Cardiac muscle cell (in vitro differentiated cells and primary cell): ENCODE results near the gene ABCA3. TPM values are rescaled to one million over a fixed set of nuclear protein-coding genes. Genes with fewer than 3 reads are reported as not detected.

Experiments
- DNase-seq, 2 donors: peaks; one replicate each; pipeline versions ENCODE4 v3.0.0 to v3.0.0-alpha.2; 2010 to 2017; ENCODE audit warnings: low read depth in 1 of 2, low spot score in 1 of 2
- H3K27ac ChIP-seq: fragments of 200-600 bp; sonication (generic); 2 replicates; pipeline ENCODE4 v1.5.1; 2016
- H3K27me3 ChIP-seq: fragments of 200-600 bp; sonication (generic); 2 replicates; pipeline ENCODE4 v1.6.0; 2016; ENCODE audit warnings: control low read depth
- H3K36me3 ChIP-seq: fragments of 200-600 bp; sonication (generic); 2 replicates; pipeline ENCODE4 v1.5.1; 2016; ENCODE audit warnings: control low read depth
- H3K4me1 ChIP-seq: fragments of 200-600 bp; sonication (generic); 2 replicates; pipeline ENCODE4 v1.8.1; 2017; ENCODE audit warnings: low read depth, mild to moderate bottlenecking, mixed run types
- H3K4me3 ChIP-seq: fragments of 200-600 bp; sonication (generic); 2 replicates; pipeline ENCODE4 v1.5.1; 2016; ENCODE audit warnings: mild to moderate bottlenecking
- H3K9me3 ChIP-seq: fragments of 200-600 bp; sonication (generic); 2 replicates; pipeline ENCODE4 v1.5.1; 2017; ENCODE audit warnings: low read depth, mild to moderate bottlenecking, control low read depth
- polyA plus RNA-seq: library from polyadenylated mRNA; unstranded; fragments of >200 nt; fragmentation: Nextera tagmentation; extraction: Ambion mirVana; gene quantifications from 2 replicates; pipeline ENCODE4 v1.2.1, GENCODE V29; 2016
- total RNA-seq: library from RNA; depleted of rRNA; stranded (reverse); fragments of >200 nt; gene quantifications from 2 replicates; pipeline ENCODE4 v1.2.3, GENCODE V29; 2016
- TF ChIP-seq, protein P1 (sequence below): IDR thresholded peaks from 2 replicates; pipeline ENCODE4 v1.5.1; 2012; ENCODE audit warnings: low read depth, mild to moderate bottlenecking, low read length

Gene ABCA3
- total and polyA plus RNA-seq, 2 experiments from 2014 or later, result 11.1 to 14.5 TPM

GRCh38 chr16:2372684-2373083, 32.2 kb upstream of the ABCA3 start:
- Histone ChIP-seq H3K27ac (no peak overlapping the region), H3K36me3 (no peaks in the 10 kb centered on the region), H3K27me3 (peaks cover 25% of the 10 kb centered on the region), H3K4me3 (no peak overlapping the region), H3K9me3 (no peaks in the 10 kb centered on the region), H3K4me1 (no peaks in the 10 kb centered on the region)
- peak in 1 of 2 donors; percentile 11 for DNase-seq
- TF ChIP-seq, protein P1, sequence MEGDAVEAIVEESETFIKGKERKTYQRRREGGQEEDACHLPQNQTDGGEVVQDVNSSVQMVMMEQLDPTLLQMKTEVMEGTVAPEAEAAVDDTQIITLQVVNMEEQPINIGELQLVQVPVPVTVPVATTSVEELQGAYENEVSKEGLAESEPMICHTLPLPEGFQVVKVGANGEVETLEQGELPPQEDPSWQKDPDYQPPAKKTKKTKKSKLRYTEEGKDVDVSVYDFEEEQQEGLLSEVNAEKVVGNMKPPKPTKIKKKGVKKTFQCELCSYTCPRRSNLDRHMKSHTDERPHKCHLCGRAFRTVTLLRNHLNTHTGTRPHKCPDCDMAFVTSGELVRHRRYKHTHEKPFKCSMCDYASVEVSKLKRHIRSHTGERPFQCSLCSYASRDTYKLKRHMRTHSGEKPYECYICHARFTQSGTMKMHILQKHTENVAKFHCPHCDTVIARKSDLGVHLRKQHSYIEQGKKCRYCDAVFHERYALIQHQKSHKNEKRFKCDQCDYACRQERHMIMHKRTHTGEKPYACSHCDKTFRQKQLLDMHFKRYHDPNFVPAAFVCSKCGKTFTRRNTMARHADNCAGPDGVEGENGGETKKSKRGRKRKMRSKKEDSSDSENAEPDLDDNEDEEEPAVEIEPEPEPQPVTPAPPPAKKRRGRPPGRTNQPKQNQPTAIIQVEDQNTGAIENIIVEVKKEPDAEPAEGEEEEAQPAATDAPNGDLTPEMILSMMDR, result no peak

- H3K9me3 ChIP-seq, result no peaks in the 10 kb centered on the region
Observed at GRCh38 chr16:2371421-2371820, 30.9 kb upstream of the ABCA3 start.

DNA sequence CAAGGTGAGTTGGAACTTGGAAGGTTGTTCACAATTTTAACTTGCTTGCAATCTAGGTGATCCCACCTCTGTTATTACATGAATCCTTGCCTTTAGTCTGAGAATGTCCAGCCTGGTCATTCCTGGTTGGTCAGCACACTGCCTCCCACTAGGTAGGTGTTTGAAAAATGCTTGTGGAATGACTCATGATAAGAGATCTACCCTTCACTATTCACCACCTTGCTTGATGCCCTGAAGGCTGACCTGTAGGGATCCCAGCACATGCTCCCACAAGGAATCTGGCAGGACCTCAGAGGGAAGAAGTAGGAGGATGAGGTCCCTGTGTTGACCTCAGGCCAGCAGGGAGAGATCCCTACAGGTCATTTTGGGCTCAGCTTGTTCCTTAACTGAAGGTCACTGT, 30.2 kb upstream of the ABCA3 start:
- H3K27me3 ChIP-seq, result peaks cover 25% of the 10 kb centered on the region
- no peaks in the 10 kb centered on the region for H3K9me3 ChIP-seq
- H3K4me1 ChIP-seq, result no peaks in the 10 kb centered on the region
- H3K4me3 ChIP-seq, result no peak overlapping the region
- TF ChIP-seq, protein P1, result no peak
- H3K36me3 ChIP-seq, result no peaks in the 10 kb centered on the region
- DNase-seq, result no peak
- H3K27ac ChIP-seq, result no peak overlapping the region

More at GRCh38 chr16:2371421-2371820, 30.9 kb upstream of the ABCA3 start:
- no peak overlapping the region for H3K4me3 ChIP-seq
- H3K36me3 ChIP-seq, result no peaks in the 10 kb centered on the region
- DNase-seq, result peak in 1 of 2 donors; percentile 43
- H3K27me3 ChIP-seq, result peaks cover 25% of the 10 kb centered on the region
- no peak overlapping the region for H3K27ac ChIP-seq
- no peaks in the 10 kb centered on the region for H3K4me1 ChIP-seq
- TF ChIP-seq, protein P1, result no peak

DNA sequence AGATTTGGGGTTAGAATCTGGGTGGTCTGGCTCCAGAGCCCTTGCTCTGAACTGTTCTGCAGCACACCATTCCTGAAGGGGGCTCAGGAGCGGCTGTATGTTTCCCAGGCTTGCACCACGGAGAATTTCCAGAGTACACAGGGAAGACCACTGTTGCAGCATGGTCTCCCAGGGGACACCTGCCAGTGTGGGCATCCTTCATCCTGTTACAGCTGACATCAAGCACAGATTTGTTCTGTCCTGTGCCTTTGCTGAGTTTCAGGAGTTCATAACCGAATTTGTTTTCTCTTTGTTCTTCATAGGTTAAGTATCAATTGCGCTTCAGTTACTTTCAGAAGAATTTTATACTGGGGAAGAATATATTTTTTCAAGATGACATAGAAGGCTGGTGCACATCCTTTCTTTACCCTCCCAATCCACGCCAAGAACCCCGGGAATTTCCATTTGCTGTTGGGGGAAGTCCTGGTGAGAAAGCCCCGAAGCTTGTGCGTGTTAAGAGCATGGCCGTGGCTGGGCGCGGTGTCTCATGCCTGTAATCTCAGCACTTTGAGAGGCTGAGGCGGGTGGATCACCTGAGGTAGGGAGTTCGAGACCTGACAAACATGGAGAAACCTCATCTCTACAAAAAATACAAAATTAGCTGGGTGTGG, 26.3 kb upstream of the ABCA3 start:
- Histone ChIP-seq H3K27ac (no peak overlapping the region), H3K36me3 (no peaks in the 10 kb centered on the region), H3K27me3 (peaks cover 17% of the 10 kb centered on the region), H3K4me3 (no peak overlapping the region), H3K4me1 (no peaks in the 10 kb centered on the region), H3K9me3 (no peaks in the 10 kb centered on the region)
- no peak for DNase-seq
- TF ChIP-seq, protein P1, result no peak

- Histone ChIP-seq H3K4me1 (no peaks in the 10 kb centered on the region), H3K4me3 (no peak overlapping the region), H3K27ac (no peak overlapping the region), H3K9me3 (no peaks in the 10 kb centered on the region), H3K27me3 (peaks cover 22% of the 10 kb centered on the region), H3K36me3 (no peaks in the 10 kb centered on the region)
- TF ChIP-seq, protein P1, result no peak
- peak in 1 of 2 donors; percentile 69 for DNase-seq
Observed at GRCh38 chr16:2365397-2366294, 25.1 kb upstream of the ABCA3 start.
